ENCODE data around the gene FER1L5.

GRCh38 chr2:96599941-96600340 is 42.6 kb upstream of the FER1L5 start:
- no peak for TF ChIP-seq CTCF (IDR thresholded peaks at IDR 0.05)
- no peak for TF ChIP-seq POLR2A (IDR thresholded peaks at IDR 0.05)
- no peak for TF ChIP-seq POLR2AphosphoS5 (IDR thresholded peaks at IDR 0.05)
